ENCODE measurements around the gene TMEM167B. TPM values are rescaled to one million over a fixed set of nuclear protein-coding genes. Genes with fewer than 3 reads are reported as not detected.

Gene TMEM167B
- total RNA-seq, 1 donor from 2014 or later: 26.1 TPM

DNA sequence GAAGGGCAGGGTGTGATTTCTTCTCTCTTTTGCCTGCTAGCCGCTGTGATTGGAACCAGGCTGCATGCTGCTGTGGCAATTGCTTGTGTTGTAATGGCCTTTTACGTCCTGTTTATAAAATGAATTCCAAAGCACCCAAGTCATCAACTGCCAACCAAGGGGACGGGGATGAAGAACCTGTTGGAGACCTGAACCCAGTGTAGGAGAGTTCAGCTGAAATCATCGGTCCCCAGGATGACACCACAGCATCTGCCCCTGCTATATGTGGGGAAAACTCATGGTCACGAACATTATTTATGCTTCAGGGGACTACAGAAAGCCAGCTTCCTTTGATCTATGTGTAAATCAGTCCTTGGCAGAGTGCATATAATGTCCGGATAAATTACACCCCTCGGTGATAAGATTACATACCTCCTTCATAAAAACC, 3.8 kb downstream of the TMEM167B start:
- DNase-seq (ENCODE audit: low read depth, low spot score): no peak
- Mint-ChIP-seq H3K27me3 (ENCODE audit: low read depth) (no peaks in the 10 kb centered on the region), H3K9me3 (no peaks in the 10 kb centered on the region), H3K4me3 (peak overlapping the region; percentile 47), H3K4me1 (peaks cover 31% of the 10 kb centered on the region), H3K27ac (ENCODE audit: unreplicated experiment) (no peak overlapping the region), H3K36me3 (ENCODE audit: low read depth) (peaks cover 2% of the 10 kb centered on the region)
- TF ChIP-seq, protein P1, sequence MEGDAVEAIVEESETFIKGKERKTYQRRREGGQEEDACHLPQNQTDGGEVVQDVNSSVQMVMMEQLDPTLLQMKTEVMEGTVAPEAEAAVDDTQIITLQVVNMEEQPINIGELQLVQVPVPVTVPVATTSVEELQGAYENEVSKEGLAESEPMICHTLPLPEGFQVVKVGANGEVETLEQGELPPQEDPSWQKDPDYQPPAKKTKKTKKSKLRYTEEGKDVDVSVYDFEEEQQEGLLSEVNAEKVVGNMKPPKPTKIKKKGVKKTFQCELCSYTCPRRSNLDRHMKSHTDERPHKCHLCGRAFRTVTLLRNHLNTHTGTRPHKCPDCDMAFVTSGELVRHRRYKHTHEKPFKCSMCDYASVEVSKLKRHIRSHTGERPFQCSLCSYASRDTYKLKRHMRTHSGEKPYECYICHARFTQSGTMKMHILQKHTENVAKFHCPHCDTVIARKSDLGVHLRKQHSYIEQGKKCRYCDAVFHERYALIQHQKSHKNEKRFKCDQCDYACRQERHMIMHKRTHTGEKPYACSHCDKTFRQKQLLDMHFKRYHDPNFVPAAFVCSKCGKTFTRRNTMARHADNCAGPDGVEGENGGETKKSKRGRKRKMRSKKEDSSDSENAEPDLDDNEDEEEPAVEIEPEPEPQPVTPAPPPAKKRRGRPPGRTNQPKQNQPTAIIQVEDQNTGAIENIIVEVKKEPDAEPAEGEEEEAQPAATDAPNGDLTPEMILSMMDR (conservative IDR thresholded peaks at IDR 0.05): no peak

DNA sequence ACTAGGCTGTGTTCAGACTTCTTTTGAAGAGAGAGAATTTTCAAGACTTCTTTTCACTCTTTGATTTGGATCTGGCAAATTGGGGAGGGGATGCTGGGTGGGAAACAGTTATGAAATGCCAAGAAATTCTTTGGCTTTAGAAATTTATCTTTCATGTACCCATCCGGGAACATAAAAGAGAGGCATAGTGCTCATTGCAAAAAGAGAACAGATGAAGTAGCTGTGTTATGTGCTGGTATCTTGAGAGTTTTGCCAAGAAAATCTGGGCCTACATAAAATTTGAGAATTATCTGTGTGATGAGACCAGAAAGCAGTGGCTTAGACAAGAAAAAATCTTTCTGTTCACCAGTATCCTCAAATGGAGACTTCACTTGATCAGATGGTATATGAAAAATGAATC, 4.3 kb downstream of the TMEM167B start:
- H3K27ac Mint-ChIP-seq (ENCODE audit: unreplicated experiment): no peak overlapping the region
- H3K27me3 Mint-ChIP-seq (ENCODE audit: low read depth): peaks cover under 1% of the 10 kb centered on the region
- H3K36me3 Mint-ChIP-seq (ENCODE audit: low read depth): peaks cover 1% of the 10 kb centered on the region
- no peak for DNase-seq (ENCODE audit: low read depth, low spot score)
- no peaks in the 10 kb centered on the region for H3K9me3 Mint-ChIP-seq
- TF ChIP-seq, protein P1 (conservative IDR thresholded peaks at IDR 0.05): no peak
- peak overlapping the region; percentile 47 for H3K4me3 Mint-ChIP-seq
- H3K4me1 Mint-ChIP-seq: peaks cover 32% of the 10 kb centered on the region

DNA sequence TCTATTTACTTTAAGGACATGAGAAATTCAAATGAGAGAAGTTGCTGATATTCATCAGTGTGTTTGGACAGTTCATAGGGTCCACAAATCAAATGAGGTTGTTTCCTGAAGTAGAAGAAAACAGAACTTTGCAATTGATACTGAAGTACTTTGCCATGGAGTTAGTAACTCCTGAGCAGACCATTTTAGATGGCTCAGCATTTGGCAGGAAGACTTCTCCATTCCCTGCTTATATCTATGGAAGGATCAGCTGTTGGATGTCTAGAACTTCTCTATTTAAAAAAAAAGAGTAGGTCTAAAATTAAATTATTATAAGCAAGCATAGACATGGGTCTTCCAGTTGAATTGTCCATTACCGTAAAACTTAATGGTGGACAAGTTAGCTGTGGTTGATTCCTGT, 5.1 kb downstream of the TMEM167B start:
- TF ChIP-seq, protein P1 (conservative IDR thresholded peaks at IDR 0.05): no peak
- Mint-ChIP-seq H3K4me3 (no peak overlapping the region), H3K4me1 (peaks cover 28% of the 10 kb centered on the region), H3K9me3 (no peaks in the 10 kb centered on the region), H3K27ac (ENCODE audit: unreplicated experiment) (no peak overlapping the region), H3K36me3 (ENCODE audit: low read depth) (peaks cover 3% of the 10 kb centered on the region), H3K27me3 (ENCODE audit: low read depth) (peaks cover 3% of the 10 kb centered on the region)
- DNase-seq (ENCODE audit: low read depth, low spot score): no peak

DNA sequence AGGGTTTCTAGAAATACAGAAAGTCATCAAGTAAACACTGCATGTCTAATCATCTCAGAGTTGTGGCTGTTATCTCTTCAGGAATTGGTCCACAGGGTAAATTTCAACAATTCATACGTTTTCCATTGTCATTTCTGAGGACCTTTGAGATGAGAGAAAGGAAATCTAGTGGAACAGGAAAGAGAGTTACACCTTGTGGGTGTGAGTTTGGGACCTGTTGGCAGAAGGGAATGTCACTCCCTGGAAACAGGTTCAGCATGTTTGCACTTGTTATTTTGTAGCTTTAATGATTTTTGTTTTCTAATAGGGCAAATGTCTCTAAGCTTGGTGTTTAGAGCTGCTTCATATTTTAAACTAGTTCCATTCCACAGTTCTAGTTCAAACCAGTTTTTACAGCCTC, 5.6 kb downstream of the TMEM167B start:
- Mint-ChIP-seq H3K9me3 (no peaks in the 10 kb centered on the region), H3K27ac (ENCODE audit: unreplicated experiment) (no peak overlapping the region), H3K4me1 (peaks cover 25% of the 10 kb centered on the region), H3K27me3 (ENCODE audit: low read depth) (peaks cover 3% of the 10 kb centered on the region), H3K36me3 (ENCODE audit: low read depth) (peaks cover 3% of the 10 kb centered on the region), H3K4me3 (no peak overlapping the region)
- TF ChIP-seq, protein P1 (conservative IDR thresholded peaks at IDR 0.05): no peak
- DNase-seq (ENCODE audit: low read depth, low spot score): no peak

DNA sequence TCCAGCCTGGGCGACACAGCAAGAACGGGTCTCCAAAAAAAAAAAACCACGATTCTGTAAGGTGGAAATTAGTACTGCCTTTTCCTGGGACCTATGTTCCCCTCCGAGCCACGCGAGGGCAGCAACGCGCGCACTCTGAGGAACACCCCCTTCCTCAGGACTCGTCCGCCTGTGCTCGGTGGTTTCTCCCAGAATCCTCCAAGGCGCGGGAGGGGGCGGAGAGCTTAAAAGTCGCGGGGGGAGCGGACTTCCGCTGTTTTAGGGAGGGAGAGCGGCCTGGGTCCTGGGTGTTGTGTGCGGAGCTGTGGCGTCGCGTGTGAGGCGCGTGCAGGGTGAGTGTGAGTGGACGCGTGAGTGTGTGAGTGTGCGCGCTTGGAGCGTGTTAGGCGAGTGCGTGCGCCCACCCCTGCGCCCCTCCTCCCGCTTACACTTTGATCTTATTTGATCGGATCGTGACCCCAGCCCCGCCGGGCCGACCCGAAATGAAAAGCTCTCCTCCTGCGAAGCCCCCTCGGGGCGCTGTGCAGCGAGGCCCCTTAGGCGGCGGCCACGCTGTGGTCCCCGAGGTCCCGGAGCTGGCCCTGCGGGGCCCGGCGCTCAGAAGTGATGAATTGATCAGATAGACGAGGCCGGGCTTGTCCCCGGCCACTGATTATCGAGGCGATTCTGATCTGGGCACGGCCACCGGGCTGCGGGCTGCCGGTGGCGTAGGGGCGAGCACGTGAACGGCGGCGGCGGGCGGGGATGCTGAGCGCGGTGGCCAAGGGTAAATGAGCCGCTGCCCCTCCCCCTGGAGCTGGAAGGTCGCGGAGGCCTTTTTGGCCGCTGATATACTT, 9.6 kb downstream of the TMEM167B start:
- peaks cover 2% of the 10 kb centered on the region for H3K9me3 Mint-ChIP-seq
- TF ChIP-seq, protein P1 (conservative IDR thresholded peaks at IDR 0.05): peak; percentile 87
- H3K27ac Mint-ChIP-seq (ENCODE audit: unreplicated experiment): peak overlapping the region; percentile 91
- peak; percentile 95 for DNase-seq (ENCODE audit: low read depth, low spot score)
- H3K4me1 Mint-ChIP-seq: peaks cover 11% of the 10 kb centered on the region
- peak overlapping the region; percentile 99 for H3K4me3 Mint-ChIP-seq
- H3K36me3 Mint-ChIP-seq (ENCODE audit: low read depth): peaks cover 11% of the 10 kb centered on the region
- H3K27me3 Mint-ChIP-seq (ENCODE audit: low read depth): peaks cover 3% of the 10 kb centered on the region
